GM13977 (cell line): ENCODE measurements around the gene ENHO.

Experiments
- DNase-seq: peaks from one replicate; pipeline ENCODE4 v3.0.0; 2012; ENCODE audit warnings: low spot score
- CTCF ChIP-seq: IDR thresholded peaks from 2 replicates; pipeline ENCODE4 v1.5.1; 2012; ENCODE audit warnings: mild to moderate bottlenecking, control low read depth; ENCODE audit not compliant: insufficient read depth; ENCODE audit errors: extremely low read depth, missing control alignments
- in situ Hi-C: fragments of 300-500 bp; cut with MboI; formaldehyde crosslinking; loops from one replicate; pipeline ENCODE4 v1.12.0; 2022; ENCODE audit warnings: low sequenced_read_pairs, low pct_unique_long_range_greater_than_20kb, mixed read lengths, inconsistent platforms; ENCODE audit not compliant: unreplicated experiment

ENHO gene

GRCh38 chr9:34553511-34554021 is 30.8 kb upstream of the ENHO start:
- DNase-seq = no peak
- no peak for TF ChIP-seq CTCF
- in situ Hi-C loops = no loop called here

GRCh38 chr9:34552986-34553385 is 30.2 kb upstream of the ENHO start:
- no peak for DNase-seq
- in situ Hi-C loops = no loop called here
- TF ChIP-seq CTCF = no peak

- in situ Hi-C loops = no loop called here
- no peak for TF ChIP-seq CTCF
- DNase-seq = no peak
Measured at GRCh38 chr9:34552606-34552981, 29.8 kb upstream of the ENHO start.

- TF ChIP-seq CTCF = no peak
- in situ Hi-C loops = no loop called here
- DNase-seq = no peak
Measured at GRCh38 chr9:34551751-34552605, 29.2 kb upstream of the ENHO start.

GRCh38 chr9:34550681-34551270 is 28.0 kb upstream of the ENHO start:
- in situ Hi-C loops = no loop called here
- no peak for DNase-seq
- no peak for TF ChIP-seq CTCF

GRCh38 chr9:34550016-34550680 is 27.4 kb upstream of the ENHO start:
- no peak for TF ChIP-seq CTCF
- no peak for DNase-seq
- in situ Hi-C loops = no loop called here
